HG03469 (cell line): ENCODE measurements around the gene TEX29.

Source experiments
- ATAC-seq: cut with Tn5 transposase; IDR thresholded peaks from one replicate; pipeline ENCODE4 v1.9.1; 2021; ENCODE audit warnings: mild to moderate bottlenecking, moderate library complexity, moderate number of reproducible peaks; ENCODE audit not compliant: unreplicated experiment

TEX29 gene

GRCh38 chr13:111389621-111390521 lies 69.4 kb downstream of the TEX29 start:
- no peak for ATAC-seq

- ATAC-seq = no peak
Measured at GRCh38 chr13:111390522-111391270, 70.3 kb downstream of the TEX29 start.

GRCh38 chr13:111392486-111392885 lies 72.0 kb downstream of the TEX29 start:
- no peak for ATAC-seq

- no peak for ATAC-seq
Measured at GRCh38 chr13:111393221-111393790, 72.9 kb downstream of the TEX29 start.
